Measurements from ENCODE around the gene SIX3. TPM values are rescaled to one million over a fixed set of nuclear protein-coding genes. Genes with fewer than 3 reads are reported as not detected.

Gene SIX3
- total RNA-seq, 1 donor from 2014 or later: not detected

DNA sequence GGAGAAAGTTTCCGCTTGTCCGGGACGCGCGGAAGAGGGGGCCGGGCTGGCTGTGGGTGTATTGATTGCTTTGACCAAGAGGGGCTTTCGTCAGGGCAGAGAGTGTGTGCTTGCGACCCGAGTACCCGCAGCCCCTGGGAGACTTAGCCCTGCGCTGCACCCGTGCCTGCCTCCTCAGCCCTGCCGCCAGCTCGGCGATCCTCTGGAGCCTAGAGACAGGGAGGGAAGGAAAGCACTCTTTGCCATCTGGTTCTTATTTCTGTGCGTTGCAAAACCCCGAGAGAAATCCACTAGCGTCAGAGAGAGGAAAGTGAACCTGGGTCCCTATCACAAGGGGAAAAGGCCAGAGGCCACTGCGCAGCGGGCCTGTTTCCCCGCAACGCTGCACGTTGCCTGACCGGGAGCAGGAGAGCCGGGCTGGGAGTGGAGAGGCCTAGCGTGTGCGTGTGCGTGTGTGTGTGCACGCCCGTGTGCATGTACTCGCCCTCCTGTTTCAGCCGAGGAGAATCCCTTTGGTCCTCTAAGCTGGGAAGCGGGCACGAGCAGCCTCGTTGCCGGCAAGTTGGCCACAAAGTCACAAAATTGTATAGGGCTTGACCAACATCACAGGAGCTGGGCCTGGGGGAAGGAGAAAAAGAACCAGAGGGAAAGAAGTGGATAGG, 1.7 kb downstream of the SIX3 start:
- Mint-ChIP-seq H3K36me3 (ENCODE audit: low read depth, unreplicated experiment) (no peaks in the 10 kb centered on the region), H3K9me3 (ENCODE audit: unreplicated experiment) (no peaks in the 10 kb centered on the region), H3K4me3 (ENCODE audit: unreplicated experiment) (peak overlapping the region; percentile 45), H3K27me3 (ENCODE audit: unreplicated experiment) (peaks cover 53% of the 10 kb centered on the region), H3K27ac (ENCODE audit: unreplicated experiment) (no peak overlapping the region), H3K4me1 (ENCODE audit: unreplicated experiment) (peaks cover 43% of the 10 kb centered on the region)
- DNase-seq (ENCODE audit: low spot score): no peak
- no peak for TF ChIP-seq CTCF (IDR thresholded peaks at IDR 0.05; ENCODE audit: unreplicated experiment)

DNA sequence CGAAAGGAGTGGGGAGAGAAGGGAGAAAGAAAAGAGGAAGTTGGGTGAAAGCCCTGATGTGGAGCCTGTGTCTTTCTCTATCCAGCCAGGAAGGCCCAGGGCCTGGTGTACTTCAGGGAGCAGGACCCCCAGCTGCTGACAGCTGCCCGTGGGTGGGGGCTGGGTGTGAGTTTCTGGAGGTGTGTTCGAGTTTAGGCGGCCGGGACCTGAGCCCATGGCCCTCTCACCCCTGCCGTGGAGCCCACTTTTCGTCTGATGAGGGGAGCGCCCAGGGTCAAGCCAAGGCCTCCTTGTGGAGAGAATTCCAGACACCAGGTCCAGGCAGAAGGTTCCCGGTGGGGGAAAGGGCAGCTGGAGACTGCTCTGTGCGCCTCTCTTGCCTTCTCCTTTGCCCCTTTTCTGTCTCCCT, 2.2 kb downstream of the SIX3 start:
- Mint-ChIP-seq H3K9me3 (ENCODE audit: unreplicated experiment) (no peaks in the 10 kb centered on the region), H3K36me3 (ENCODE audit: low read depth, unreplicated experiment) (no peaks in the 10 kb centered on the region), H3K27me3 (ENCODE audit: unreplicated experiment) (peaks cover 54% of the 10 kb centered on the region), H3K27ac (ENCODE audit: unreplicated experiment) (no peak overlapping the region), H3K4me1 (ENCODE audit: unreplicated experiment) (peaks cover 43% of the 10 kb centered on the region), H3K4me3 (ENCODE audit: unreplicated experiment) (no peak overlapping the region)
- DNase-seq (ENCODE audit: low spot score): no peak
- TF ChIP-seq CTCF (IDR thresholded peaks at IDR 0.05; ENCODE audit: unreplicated experiment): no peak

- Mint-ChIP-seq H3K27me3 (ENCODE audit: unreplicated experiment) (peaks cover 58% of the 10 kb centered on the region), H3K36me3 (ENCODE audit: low read depth, unreplicated experiment) (no peaks in the 10 kb centered on the region), H3K27ac (ENCODE audit: unreplicated experiment) (no peak overlapping the region), H3K4me1 (ENCODE audit: unreplicated experiment) (peaks cover 48% of the 10 kb centered on the region), H3K4me3 (ENCODE audit: unreplicated experiment) (peak overlapping the region; percentile 79), H3K9me3 (ENCODE audit: unreplicated experiment) (no peaks in the 10 kb centered on the region)
- DNase-seq (ENCODE audit: low spot score): no peak
- no peak for TF ChIP-seq CTCF (IDR thresholded peaks at IDR 0.05; ENCODE audit: unreplicated experiment)
Observed at GRCh38 chr2:44944102-44944951, 2.8 kb downstream of the SIX3 start.

- H3K27me3 Mint-ChIP-seq (ENCODE audit: unreplicated experiment): peaks cover 52% of the 10 kb centered on the region
- no peaks in the 10 kb centered on the region for H3K9me3 Mint-ChIP-seq (ENCODE audit: unreplicated experiment)
- peaks cover 44% of the 10 kb centered on the region for H3K4me1 Mint-ChIP-seq (ENCODE audit: unreplicated experiment)
- no peaks in the 10 kb centered on the region for H3K36me3 Mint-ChIP-seq (ENCODE audit: low read depth, unreplicated experiment)
- H3K27ac Mint-ChIP-seq (ENCODE audit: unreplicated experiment): no peak overlapping the region
- H3K4me3 Mint-ChIP-seq (ENCODE audit: unreplicated experiment): peak overlapping the region; percentile 79
- TF ChIP-seq CTCF (IDR thresholded peaks at IDR 0.05; ENCODE audit: unreplicated experiment): no peak
- DNase-seq (ENCODE audit: low spot score): no peak
Observed at GRCh38 chr2:44944952-44945612, 3.6 kb downstream of the SIX3 start.

All from endothelial cell (in vitro differentiated cells).